GM21360 (cell line): ENCODE results near the gene TNXB.
"Not testable (repeated sequence)": the region's sequence is repeated elsewhere in the genome, so short reads cannot be mapped to it uniquely, and the experiment has no call there.

Experiments
- ATAC-seq: cut with Tn5 transposase; IDR thresholded peaks from one replicate; pipeline ENCODE4 v1.9.1; 2021; ENCODE audit warnings: mild to moderate bottlenecking, moderate library complexity; ENCODE audit not compliant: unreplicated experiment

The TNXB gene

DNA sequence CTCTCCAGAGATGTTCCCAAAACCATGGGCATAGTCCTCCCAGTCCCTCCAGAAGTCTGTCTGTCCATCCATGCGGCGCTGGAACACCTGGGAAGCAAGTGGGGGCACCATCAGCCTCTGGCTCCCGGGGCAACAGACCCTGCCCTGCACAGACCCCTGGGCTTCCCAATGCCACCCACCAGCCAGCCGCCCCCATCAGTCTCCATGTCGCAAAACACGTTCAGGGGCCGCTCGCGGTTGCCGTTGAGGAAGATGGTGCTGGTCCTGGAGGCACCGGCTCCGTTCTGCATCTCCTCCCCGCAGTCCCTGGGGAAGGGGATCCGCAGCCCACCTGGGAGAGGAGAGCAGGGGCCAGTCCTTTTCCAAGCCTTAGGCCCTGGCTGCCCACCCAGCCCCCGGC is 66.9 kb downstream of the TNXB start:
- not testable (repeated sequence) for ATAC-seq

DNA sequence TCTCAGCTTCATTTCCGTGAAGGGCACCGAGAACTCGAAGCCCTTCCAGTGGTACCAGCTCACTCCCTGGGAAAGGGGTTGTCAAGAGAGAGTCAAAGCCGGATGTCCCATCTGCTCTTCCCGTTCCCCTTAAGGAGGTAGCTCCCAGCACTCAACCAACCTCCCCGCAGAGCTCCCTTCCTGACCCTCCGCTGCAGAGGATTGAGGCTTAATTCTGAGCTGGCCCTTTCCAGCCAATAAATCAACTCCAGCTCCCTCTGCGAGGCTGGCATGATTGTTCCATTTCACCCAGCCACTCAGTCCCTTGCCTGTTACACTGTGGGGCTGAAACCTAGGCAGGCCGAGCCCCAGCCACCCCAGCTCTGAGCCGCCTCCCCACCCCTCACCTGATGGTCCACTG is 67.8 kb downstream of the TNXB start:
- not testable (repeated sequence) for ATAC-seq

DNA sequence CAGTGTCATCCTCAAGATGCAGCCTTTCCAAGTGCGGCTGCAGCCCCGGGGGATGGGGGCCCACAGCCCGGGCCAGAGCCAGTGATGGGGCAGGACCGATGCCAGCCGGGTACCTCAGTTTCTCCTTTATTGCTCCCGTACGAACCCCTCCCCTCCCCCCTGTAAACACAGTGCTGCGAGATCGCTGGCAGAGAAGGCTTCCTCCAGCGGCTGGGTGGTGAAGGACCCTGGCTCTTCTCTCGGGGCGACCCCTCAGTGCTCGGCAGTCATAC is 68.2 kb downstream of the TNXB start:
- not testable (repeated sequence) for ATAC-seq

DNA sequence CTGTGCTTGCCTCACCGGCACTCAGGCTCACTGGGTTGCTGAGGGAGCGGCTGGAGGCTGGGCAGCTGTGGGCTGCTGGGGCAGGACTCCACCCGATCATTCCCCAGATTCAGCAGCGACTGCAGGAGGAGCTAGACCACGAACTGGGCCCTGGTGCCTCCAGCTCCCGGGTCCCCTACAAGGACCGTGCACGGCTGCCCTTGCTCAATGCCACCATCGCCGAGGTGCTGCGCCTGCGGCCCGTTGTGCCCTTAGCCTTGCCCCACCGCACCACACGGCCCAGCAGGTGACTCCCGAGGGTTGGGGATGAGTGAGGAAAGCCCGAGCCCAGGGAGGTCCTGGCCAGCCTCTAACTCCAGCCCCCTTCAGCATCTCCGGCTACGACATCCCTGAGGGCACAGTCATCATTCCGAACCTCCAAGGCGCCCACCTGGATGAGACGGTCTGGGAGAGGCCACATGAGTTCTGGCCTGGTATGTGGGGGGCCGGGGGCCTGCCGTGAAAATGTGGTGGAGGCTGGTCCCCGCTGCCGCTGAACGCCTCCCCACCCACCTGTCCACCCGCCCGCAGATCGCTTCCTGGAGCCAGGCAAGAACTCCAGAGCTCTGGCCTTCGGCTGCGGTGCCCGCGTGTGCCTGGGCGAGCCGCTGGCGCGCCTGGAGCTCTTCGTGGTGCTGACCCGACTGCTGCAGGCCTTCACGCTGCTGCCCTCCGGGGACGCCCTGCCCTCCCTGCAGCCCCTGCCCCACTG is 68.7 kb downstream of the TNXB start:
- ATAC-seq: not testable (repeated sequence)

DNA sequence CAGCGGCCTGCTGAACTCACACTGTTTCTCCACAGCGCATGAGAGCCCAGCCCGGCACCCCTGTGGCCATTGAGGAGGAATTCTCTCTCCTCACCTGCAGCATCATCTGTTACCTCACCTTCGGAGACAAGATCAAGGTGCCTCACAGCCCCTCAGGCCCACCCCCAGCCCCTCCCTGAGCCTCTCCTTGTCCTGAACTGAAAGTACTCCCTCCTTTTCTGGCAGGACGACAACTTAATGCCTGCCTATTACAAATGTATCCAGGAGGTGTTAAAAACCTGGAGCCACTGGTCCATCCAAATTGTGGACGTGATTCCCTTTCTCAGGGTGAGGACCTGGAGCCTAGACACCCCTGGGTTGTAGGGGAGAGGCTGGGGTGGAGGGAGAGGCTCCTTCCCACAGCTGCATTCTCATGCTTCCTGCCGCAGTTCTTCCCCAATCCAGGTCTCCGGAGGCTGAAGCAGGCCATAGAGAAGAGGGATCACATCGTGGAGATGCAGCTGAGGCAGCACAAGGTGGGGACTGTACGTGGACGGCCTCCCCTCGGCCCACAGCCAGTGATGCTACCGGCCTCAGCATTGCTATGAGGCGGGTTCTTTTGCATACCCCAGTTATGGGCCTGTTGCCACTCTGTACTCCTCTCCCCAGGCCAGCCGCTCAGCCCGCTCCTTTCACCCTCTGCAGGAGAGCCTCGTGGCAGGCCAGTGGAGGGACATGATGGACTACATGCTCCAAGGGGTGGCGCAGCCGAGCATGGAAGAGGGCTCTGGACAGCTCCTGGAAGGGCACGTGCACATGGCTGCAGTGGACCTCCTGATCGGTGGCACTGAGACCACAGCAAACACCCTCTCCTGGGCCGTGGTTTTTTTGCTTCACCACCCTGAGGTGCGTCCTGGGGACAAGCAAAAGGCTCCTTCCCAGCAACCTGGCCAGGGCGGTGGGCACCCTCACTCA is 69.5 kb downstream of the TNXB start:
- ATAC-seq: not testable (repeated sequence)

DNA sequence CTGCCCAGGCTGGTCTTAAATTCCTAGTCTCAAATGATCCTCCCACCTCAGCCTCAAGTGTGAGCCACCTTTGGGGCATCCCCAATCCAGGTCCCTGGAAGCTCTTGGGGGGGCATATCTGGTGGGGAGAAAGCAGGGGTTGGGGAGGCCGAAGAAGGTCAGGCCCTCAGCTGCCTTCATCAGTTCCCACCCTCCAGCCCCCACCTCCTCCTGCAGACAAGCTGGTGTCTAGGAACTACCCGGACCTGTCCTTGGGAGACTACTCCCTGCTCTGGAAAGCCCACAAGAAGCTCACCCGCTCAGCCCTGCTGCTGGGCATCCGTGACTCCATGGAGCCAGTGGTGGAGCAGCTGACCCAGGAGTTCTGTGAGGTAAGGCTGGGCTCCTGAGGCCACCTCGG is 70.3 kb downstream of the TNXB start:
- not testable (repeated sequence) for ATAC-seq

DNA sequence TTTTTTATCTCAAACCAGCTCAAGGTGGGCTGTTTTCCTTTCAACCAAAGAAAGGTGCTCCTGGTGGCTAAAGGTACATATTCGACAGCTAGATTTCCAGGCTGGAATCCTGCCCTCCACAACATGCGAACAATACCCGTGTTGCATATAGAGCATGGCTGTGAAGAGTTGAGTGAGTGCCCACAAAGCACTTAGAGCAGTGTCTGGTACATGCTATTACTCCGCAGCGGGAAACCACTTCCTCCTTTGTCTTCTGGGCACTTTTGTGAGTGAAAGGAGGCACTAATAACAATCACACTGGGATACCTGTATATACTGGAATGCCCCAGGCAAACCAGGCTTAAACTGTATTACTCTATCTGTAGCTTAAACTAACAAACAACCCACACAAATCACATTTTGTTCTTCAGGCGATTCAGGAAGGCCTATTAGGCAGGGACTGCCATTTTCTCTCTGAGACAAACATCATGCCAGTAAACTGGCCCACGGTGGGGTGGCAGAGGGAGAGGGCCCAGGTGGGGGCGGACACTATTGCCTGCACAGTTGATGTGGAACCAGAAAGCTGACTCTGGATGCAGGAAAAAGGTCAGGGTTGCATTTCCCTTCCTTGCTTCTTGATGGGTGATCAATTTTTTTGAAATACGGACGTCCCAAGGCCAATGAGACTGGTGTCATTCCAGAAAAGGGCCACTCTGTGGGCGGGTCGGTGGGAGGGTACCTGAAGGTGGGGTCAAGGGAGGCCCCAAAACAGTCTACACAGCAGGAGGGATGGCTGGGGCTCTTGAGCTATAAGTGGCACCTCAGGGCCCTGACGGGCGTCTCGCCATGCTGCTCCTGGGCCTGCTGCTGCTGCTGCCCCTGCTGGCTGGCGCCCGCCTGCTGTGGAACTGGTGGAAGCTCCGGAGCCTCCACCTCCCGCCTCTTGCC is 71.3 kb downstream of the TNXB start, which contains the start of gene CYP21A2:
TSS of gene CYP21A2 (plus strand) at position 818 of the 927 bp plus-strand sequence. CDS start at position 826, 8 bp downstream.
- ATAC-seq: not testable (repeated sequence)

DNA sequence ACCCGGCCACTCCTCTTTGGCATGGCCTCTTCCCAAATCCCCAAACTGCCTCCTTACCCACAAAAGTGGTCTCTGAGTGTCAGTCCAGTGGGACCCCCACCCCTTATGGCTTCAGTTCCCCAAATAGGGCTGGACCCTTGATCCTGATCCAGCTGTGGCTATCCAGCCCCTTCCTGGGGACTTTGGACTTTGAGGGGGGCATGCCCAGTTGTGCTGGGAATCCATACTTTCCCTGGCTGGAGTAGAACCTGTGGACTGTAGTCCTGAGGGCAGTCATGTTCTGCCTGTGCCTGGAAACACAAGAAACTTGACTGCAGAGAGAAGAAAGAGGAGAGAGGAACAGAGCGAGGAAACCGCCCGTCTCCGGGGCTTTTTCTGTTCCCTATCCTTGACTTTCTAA is 72.0 kb downstream of the TNXB start:
- not testable (repeated sequence) for ATAC-seq

DNA sequence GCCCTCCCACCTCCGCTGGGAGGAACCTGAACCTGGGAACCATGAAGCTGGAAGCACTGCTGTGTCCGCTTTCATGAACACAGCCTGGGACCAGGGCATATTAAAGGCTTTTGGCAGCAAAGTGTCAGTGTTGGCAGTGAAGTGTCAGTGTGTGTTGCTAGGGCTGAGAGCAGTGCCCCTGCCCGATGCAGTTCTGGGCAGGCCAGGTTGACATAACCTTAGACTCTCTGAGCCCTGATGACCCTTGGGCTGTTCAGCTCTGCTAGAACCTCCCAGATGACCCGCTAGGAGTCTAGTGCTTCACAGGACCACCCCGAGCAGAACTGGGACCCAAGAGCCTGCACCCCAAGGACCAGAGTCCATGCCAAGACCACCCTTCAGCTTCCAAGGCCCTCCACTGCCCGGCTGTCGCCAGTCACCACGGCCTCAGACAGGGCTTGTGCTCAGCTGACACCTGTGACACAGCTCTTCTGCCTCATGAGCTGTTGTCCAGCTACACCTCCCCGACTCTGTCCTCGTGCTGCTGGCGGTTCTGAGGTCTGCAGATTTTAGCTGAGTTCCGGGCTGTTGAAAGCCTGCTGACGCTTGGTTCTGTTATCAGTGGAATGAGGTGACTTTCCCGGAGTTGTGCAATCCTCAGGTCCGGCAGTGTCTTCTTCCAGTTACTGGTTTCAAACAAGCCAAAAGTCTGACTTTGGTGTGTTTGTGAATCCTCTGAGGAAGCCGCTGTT is 73.7 kb downstream of the TNXB start:
- ATAC-seq: not testable (repeated sequence)

DNA sequence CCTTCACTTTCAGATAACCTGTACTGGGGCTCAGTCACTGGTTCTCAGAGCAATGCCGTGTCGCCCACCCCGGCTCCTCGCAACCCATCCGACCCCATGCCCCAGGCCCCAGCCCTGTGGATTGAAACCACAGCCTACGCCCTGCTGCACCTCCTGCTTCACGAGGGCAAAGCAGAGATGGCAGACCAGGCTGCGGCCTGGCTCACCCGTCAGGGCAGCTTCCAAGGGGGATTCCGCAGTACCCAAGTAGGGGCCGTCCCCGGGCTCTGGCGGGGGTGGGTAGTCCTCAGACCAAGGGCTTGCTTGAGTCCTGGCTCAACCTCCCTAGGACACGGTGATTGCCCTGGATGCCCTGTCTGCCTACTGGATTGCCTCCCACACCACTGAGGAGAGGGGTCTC is 79.6 kb downstream of the TNXB start:
- not testable (repeated sequence) for ATAC-seq

DNA sequence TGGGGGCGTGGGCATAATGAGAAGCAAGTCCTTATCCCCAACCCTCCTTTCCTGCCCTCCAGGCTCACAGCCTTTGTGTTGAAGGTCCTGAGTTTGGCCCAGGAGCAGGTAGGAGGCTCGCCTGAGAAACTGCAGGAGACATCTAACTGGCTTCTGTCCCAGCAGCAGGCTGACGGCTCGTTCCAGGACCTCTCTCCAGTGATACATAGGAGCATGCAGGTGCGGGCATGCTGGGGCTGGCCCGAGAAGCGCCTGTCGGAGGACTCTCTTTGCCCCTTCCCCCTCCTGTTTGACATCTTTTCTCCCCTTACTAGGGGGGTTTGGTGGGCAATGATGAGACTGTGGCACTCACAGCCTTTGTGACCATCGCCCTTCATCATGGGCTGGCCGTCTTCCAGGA is 80.5 kb downstream of the TNXB start:
- not testable (repeated sequence) for ATAC-seq

DNA sequence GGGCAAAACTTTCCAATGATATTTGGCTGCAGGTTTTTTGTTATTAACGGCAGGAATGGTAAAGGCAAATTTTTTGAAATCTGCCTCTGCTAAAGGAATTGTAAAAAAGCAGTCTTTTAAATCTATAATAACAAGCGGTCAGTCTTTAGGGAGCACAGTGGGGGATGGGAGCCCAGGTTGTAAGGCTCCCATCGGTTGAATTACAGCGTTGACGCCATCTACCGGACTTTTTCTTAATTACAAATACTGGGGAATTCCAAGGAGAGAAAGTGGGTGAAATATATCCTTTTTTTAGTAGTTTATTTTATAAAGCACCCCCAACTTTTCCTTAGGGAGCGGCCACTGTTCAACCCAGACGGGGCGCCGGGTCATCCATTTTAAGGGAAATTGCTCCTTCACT is 87.0 kb downstream of the TNXB start:
- ATAC-seq: not testable (repeated sequence)

DNA sequence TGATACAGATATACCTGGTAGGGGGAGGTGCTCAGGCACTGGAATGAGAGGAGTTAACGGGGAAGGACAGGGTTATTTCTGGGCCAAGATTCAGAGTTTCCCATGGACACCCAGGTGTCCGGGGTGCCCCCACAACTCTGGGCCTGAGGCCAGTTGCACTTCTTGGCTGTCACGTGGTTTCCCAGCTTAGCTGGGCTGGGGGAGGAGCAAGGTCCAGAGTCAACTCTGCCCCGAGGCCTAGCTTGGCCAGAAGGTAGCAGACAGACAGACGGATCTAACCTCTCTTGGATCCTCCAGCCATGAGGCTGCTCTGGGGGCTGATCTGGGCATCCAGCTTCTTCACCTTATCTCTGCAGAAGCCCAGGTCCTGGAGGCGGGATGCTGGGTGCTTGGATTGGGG is 94.6 kb downstream of the TNXB start, which contains the start of gene C4B:
TSS of gene C4B (plus strand) at position 249 of the 400 bp plus-strand sequence. CDS start at position 300, 51 bp downstream.
- not testable (repeated sequence) for ATAC-seq

DNA sequence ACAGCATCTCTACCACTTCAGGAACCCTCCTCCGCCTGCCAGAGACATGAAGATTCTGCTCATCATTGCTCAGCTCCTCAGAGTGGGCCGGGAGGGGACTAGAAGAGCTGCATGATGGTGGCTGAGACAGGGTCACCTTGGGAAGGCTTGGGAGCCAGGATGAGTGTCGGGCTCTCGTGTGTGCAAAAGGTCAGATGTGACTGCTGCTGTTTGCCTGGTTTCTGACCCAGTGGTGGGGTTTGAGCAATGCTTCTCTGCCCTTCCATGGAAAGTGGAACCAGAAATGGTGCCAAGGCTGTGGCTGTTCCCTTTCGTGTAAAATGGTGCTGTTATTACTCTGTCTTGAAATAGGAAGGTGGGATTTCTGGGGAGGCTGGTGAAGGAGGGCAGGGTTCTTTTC is 95.4 kb downstream of the TNXB start:
- not testable (repeated sequence) for ATAC-seq

DNA sequence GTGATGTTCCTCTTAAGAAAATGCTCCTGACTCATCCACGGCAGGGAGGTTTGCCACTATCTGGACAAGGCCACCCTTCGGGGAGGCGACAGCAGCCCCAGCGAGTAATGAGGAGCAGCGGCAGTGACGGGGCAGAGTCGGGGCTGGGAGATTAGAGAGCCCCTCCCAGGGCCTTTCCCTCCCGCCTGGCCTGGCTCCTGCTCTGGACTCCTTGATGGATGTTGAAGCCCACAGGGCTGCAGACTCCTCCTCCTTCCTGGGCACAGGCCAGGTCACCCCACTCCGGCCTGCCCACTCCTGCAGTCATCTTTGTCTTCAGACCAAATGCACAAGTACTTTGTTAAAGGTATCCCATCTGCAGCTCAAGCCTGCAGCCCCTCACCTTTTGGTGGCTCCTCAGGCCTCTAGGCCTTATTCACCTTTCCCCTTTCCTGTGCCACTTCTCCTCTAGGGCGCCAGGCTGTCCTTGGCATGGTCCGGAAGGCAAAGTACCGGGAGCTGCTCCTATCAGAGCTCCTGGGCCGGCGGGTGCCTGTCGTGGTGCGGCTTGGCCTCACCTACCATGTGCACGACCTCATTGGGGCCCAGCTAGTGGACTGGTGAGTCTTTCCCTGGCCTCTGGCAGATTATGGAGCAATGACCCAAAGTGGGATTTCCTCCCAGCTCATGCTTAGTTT is 96.1 kb downstream of the TNXB start:
- ATAC-seq: not testable (repeated sequence)

DNA sequence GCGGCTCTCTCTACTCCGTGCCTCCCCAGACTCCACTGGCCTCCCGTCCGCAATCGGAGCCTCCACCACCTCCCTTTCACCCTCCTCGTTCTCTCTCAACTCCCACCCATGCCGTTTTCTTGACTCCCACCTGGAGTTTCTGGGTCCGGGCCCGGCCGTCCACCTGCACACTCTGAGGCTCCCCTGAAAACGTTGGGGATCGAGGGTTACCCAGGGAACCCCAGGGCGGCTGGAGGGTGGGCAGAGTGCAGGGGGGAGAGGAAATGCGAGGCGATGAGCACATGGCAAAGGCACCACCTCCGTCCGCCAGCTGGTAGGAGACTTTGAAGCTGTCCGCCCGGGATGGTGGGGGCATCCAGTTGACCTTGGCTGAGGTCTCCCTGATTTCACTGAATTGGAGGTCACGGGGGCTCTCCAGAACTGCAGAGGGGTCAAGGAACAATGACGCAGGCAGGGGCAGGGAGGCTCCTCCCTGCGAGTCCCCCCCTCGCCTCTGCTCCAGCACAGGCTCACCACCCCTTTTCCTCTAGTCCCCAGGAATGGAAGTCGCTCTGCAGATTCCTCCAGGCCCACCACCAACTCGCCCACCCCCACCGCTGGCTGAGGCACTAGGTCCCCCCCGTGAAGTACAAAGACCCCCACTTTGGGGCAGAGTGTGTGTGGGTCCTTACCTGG is 98.1 kb downstream of the TNXB start:
- ATAC-seq: not testable (repeated sequence)

DNA sequence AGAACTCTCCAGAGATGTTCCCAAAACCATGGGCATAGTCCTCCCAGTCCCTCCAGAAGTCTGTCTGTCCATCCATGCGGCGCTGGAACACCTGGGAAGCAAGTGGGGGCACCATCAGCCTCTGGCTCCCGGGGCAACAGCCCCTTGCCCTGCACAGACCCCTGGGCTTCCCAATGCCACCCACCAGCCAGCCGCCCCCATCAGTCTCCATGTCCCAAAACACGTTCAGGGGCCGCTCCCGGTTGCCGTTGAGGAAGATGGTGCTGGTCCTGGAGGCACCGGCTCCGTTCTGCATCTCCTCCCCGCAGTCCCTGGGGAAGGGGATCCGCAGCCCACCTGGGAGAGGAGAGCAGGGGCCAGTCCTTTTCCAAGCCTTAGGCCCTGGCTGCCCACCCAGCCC is 99.6 kb downstream of the TNXB start:
- ATAC-seq: not testable (repeated sequence)

DNA sequence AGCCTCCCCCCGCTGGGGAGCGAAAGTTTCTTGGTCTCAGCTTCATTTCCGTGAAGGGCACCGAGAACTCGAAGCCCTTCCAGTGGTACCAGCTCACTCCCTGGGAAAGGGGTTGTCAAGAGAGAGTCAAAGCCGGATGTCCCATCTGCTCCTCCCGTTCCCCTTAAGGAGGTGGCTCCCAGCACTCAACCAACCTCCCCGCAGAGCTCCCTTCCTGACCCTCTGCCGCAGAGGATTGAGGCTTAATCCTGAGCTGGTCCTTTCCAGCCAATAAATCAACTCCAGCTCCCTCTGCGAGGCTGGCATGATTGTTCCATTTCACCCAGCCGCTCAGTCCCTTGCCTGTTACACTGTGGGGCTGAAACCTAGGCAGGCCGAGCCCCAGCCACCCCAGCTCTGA is 100.5 kb downstream of the TNXB start:
- not testable (repeated sequence) for ATAC-seq

DNA sequence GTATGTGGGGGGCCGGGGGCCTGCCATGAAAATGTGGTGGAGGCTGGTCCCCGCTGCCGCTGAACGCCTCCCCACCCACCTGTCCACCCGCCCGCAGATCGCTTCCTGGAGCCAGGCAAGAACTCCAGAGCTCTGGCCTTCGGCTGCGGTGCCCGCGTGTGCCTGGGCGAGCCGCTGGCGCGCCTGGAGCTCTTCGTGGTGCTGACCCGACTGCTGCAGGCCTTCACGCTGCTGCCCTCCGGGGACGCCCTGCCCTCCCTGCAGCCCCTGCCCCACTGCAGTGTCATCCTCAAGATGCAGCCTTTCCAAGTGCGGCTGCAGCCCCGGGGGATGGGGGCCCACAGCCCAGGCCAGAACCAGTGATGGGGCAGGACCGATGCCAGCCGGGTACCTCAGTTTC is 101.1 kb downstream of the TNXB start:
- not testable (repeated sequence) for ATAC-seq
